Measurements from ENCODE around the gene DDX42.
"Not testable (repeated sequence)": the region's sequence is repeated elsewhere in the genome, so short reads cannot be mapped to it uniquely, and the experiment has no call there.

Gene DDX42

GRCh38 chr17:63842173-63842539, 68.2 kb downstream of the DDX42 start:
- no peak for DNase-seq

- peak; percentile 76 to 90 for DNase-seq
Measured at GRCh38 chr17:63842540-63843386, 68.8 kb downstream of the DDX42 start, which contains the start of gene SMARCD2. TSS of gene SMARCD2 (minus strand) at chr17:63842685. CDS start at chr17:63842674, 11 bp downstream.

- DNase-seq: not testable (repeated sequence)
Measured at GRCh38 chr17:63843387-63843888, 69.5 kb downstream of the DDX42 start.

- DNase-seq: no peak
Measured at GRCh38 chr17:63843910-63844677, 70.1 kb downstream of the DDX42 start.

GRCh38 chr17:63845509-63845908, 71.5 kb downstream of the DDX42 start:
- no peak for DNase-seq

- no peak for DNase-seq
Measured at GRCh38 chr17:63847525-63848249, 73.7 kb downstream of the DDX42 start.

GRCh38 chr17:63848834-63849689, 75.1 kb downstream of the DDX42 start:
- peak in 1 of 2 experiments; percentile 49 for DNase-seq

- DNase-seq: no peak
Measured at GRCh38 chr17:63850401-63850800, 76.4 kb downstream of the DDX42 start.

- DNase-seq: no peak
Measured at GRCh38 chr17:63853260-63853659, 79.3 kb downstream of the DDX42 start.

- DNase-seq: no peak
Measured at GRCh38 chr17:63854709-63855108, 80.7 kb downstream of the DDX42 start.

GRCh38 chr17:63855185-63855584, 81.2 kb downstream of the DDX42 start:
- DNase-seq: no peak

GRCh38 chr17:63856425-63856824, 82.5 kb downstream of the DDX42 start:
- DNase-seq: not testable (repeated sequence)

GRCh38 chr17:63859257-63859656, 85.3 kb downstream of the DDX42 start:
- DNase-seq: no peak

- DNase-seq: not testable (repeated sequence)
Measured at GRCh38 chr17:63866625-63867024, 92.7 kb downstream of the DDX42 start.
